Nephron progenitor cell (in vitro differentiated cells): ENCODE measurements around the gene GRM1.

Experiments used
- DNase-seq: peaks from one replicate; pipeline ENCODE4 v3.0.0; 2021
- H3K27ac Mint-ChIP-seq: 2 replicates; pipeline ENCODE4 v1.8.0; 2021; ENCODE audit warnings: mild to moderate bottlenecking, moderate library complexity, mixed read lengths
- H3K27me3 Mint-ChIP-seq: 2 replicates; pipeline ENCODE4 v1.8.0; 2021; ENCODE audit warnings: mild to moderate bottlenecking, low read depth, mixed read lengths; ENCODE audit not compliant: poor library complexity
- H3K36me3 Mint-ChIP-seq: 2 replicates; pipeline ENCODE4 v1.8.0; 2021; ENCODE audit warnings: low read depth, mixed read lengths
- H3K4me1 Mint-ChIP-seq: 2 replicates; pipeline ENCODE4 v1.8.0; 2021; ENCODE audit warnings: mixed read lengths
- H3K4me3 Mint-ChIP-seq: 2 replicates; pipeline ENCODE4 v1.8.0; 2021; ENCODE audit warnings: mild to moderate bottlenecking, moderate library complexity, mixed read lengths
- H3K9me3 Mint-ChIP-seq: 2 replicates; pipeline ENCODE4 v1.8.0; 2021; ENCODE audit warnings: mild to moderate bottlenecking, moderate library complexity, mixed read lengths
- TF ChIP-seq, protein P1 (sequence below): fragments of 200-600 bp; sonication (generic); IDR thresholded peaks from 2 replicates; pipeline ENCODE4 v1.5.0; 2021; ENCODE audit warnings: antibody characterized with exemption

Gene GRM1

DNA sequence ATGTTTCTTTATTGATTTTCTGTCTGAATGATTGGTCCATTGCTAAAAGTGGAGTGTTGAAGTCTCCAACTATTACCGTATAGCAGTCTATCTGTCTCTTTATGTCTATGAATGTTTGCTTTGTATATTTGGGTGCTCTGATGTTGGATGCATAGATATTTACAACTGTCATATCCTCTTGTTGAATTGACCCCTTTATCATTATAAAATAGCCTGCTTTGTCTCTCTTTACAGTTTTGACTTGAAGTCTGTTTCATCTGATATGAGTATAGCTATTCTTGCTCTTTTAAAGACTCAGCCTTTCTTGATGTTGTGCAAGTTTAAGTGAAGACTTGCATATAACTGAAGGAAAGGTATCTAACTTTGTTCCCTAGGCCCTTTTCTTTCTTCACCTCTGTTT is 341.0 kb downstream of the GRM1 start:
- Mint-ChIP-seq H3K27ac (no peak overlapping the region), H3K4me1 (no peaks in the 10 kb centered on the region), H3K36me3 (no peaks in the 10 kb centered on the region), H3K4me3 (no peak overlapping the region), H3K9me3 (peaks cover 4% of the 10 kb centered on the region), H3K27me3 (peaks cover 3% of the 10 kb centered on the region)
- DNase-seq, result no peak
- TF ChIP-seq, protein P1, sequence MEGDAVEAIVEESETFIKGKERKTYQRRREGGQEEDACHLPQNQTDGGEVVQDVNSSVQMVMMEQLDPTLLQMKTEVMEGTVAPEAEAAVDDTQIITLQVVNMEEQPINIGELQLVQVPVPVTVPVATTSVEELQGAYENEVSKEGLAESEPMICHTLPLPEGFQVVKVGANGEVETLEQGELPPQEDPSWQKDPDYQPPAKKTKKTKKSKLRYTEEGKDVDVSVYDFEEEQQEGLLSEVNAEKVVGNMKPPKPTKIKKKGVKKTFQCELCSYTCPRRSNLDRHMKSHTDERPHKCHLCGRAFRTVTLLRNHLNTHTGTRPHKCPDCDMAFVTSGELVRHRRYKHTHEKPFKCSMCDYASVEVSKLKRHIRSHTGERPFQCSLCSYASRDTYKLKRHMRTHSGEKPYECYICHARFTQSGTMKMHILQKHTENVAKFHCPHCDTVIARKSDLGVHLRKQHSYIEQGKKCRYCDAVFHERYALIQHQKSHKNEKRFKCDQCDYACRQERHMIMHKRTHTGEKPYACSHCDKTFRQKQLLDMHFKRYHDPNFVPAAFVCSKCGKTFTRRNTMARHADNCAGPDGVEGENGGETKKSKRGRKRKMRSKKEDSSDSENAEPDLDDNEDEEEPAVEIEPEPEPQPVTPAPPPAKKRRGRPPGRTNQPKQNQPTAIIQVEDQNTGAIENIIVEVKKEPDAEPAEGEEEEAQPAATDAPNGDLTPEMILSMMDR, result no peak

DNA sequence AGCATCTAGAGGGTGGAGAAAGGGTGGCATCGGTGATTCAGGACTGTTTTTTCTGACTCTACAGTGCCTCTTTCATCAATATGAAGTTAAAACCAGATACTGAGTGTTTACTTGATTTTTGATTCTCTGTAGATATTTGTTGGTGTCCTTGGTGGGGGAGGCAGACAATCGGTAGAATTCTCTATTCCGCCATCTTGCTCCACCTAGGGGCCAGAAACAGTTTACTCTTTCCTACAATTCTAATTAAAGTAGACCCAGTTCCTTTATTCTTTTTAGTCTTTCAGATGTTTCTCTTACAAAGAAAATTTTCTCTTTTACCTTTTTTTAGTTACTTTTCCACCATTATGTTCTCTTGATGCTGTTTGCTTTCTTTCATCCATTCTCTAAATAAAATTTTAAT is 352.6 kb downstream of the GRM1 start:
- no peaks in the 10 kb centered on the region for H3K9me3 Mint-ChIP-seq
- H3K36me3 Mint-ChIP-seq, result no peaks in the 10 kb centered on the region
- TF ChIP-seq, protein P1, result peak; percentile 25
- H3K4me3 Mint-ChIP-seq, result no peak overlapping the region
- DNase-seq, result no peak
- H3K4me1 Mint-ChIP-seq, result no peaks in the 10 kb centered on the region
- H3K27me3 Mint-ChIP-seq, result no peaks in the 10 kb centered on the region
- no peak overlapping the region for H3K27ac Mint-ChIP-seq

DNA sequence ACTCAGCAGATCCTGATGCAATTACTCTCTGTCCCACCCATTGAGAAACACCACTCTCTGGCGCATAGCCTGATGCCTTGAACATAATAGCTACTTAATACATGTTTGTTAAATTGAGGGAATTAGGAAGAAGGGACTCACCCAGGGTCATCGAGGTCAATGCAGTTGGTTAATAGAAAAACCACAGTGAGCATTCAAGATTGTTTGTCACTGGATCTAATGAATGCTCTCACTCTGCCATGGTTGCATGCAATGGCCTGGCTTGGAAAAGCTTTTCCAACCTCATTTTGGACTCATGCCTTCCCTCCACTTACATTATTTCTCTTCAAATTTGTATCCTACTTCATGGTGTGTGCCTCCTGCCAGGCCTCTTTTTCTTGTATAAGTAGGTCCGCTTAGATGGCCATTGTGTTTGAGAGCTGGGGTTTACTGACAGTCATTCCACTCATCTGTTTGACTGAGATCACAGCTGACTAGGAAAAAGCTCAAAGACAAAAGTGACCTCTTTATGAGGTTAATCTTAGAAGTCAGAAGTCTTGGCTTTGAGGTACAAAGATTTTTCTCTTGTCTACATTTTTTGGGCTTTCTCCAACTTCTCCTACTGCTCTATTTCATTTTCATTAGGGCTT is 360.0 kb downstream of the GRM1 start:
- Mint-ChIP-seq H3K4me3 (no peak overlapping the region), H3K4me1 (no peaks in the 10 kb centered on the region), H3K27me3 (no peaks in the 10 kb centered on the region), H3K27ac (no peak overlapping the region), H3K9me3 (no peaks in the 10 kb centered on the region), H3K36me3 (no peaks in the 10 kb centered on the region)
- TF ChIP-seq, protein P1, result no peak
- DNase-seq, result no peak

DNA sequence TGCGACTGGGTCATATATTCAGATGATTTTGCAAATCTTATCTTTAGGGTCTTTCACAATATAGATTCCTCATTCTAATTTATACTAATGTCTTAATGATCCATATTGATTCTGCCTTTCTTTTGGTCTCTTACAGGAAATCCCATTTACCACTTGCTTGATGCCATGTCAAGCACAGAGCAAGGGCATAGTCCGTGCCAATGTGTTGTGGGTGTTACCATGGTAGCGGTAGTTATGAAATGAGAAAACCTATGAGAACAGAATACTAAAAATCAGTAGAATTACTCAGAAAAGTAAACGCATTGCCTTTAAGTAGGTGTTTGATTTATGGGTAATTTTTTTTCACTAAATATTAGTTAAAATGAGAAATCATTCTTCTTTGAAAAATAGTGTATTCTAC is 360.9 kb downstream of the GRM1 start:
- Mint-ChIP-seq H3K27me3 (no peaks in the 10 kb centered on the region), H3K4me1 (no peaks in the 10 kb centered on the region), H3K9me3 (no peaks in the 10 kb centered on the region), H3K27ac (no peak overlapping the region), H3K4me3 (no peak overlapping the region), H3K36me3 (no peaks in the 10 kb centered on the region)
- TF ChIP-seq, protein P1, result no peak
- no peak for DNase-seq

DNA sequence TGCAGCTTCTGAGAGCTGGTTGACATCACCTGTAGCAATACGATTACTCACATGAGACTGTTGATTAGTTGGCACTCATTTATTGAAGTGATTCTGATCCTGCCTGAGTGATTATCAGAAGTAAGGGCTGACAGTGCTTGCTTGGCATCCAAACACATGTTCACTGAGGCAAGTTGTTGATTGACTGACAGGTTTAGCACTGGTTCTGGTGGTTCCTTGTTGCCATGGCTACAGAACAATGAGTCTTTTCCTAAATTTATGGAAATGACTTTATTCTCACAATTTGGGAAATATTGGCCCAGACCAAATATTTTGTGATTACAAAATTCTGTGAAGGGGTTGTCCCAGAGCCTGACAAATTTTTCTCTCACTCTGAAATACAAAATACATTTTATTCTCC is 368.8 kb downstream of the GRM1 start:
- H3K27ac Mint-ChIP-seq, result no peak overlapping the region
- TF ChIP-seq, protein P1, result no peak
- no peaks in the 10 kb centered on the region for H3K36me3 Mint-ChIP-seq
- no peaks in the 10 kb centered on the region for H3K4me1 Mint-ChIP-seq
- H3K4me3 Mint-ChIP-seq, result no peak overlapping the region
- H3K27me3 Mint-ChIP-seq, result no peaks in the 10 kb centered on the region
- DNase-seq, result no peak
- no peaks in the 10 kb centered on the region for H3K9me3 Mint-ChIP-seq

DNA sequence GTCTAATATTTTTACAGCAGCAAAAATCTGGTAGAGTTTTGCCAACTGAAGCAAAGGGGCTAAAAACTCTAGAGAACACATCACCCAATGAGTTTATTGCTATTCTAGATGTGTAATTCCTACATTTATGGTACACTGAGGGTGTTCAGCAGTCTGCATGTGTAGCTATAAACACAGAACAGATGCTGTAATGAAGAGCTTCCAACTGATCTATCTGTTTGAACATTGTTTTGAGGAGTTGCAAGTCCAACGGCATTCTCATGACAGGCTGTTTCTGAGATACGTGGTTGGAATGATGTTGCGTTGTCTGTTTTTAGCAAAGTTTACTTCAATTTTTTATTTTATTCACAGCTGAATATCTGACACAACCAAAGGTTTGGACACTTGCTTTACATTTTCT is 373.6 kb downstream of the GRM1 start:
- H3K27me3 Mint-ChIP-seq, result no peaks in the 10 kb centered on the region
- H3K27ac Mint-ChIP-seq, result no peak overlapping the region
- H3K36me3 Mint-ChIP-seq, result no peaks in the 10 kb centered on the region
- no peaks in the 10 kb centered on the region for H3K4me1 Mint-ChIP-seq
- TF ChIP-seq, protein P1, result no peak
- H3K4me3 Mint-ChIP-seq, result no peak overlapping the region
- no peak for DNase-seq
- no peaks in the 10 kb centered on the region for H3K9me3 Mint-ChIP-seq
